A549 (cell line): Measurements from ENCODE around the gene TACC2.

Experiments used
- EP300 ChIP-seq, 2 experiments: fragments of >200 bp; sonication (Bioruptor Twin); formaldehyde crosslinking; IDR thresholded peaks; 2 replicates in 1 of 2; 3 replicates in 1 of 2; pipeline ENCODE4 v1.6.1; 2016 to 2017
- HOXA7 ChIP-seq: fragments of 250-450 bp; sonication (Bioruptor Pico); IDR thresholded peaks from 2 replicates; pipeline ENCODE4 v1.5.0; 2020; ENCODE audit warnings: mild to moderate bottlenecking, moderate library complexity
- MAFK ChIP-seq: fragments of 450-650 bp; IDR thresholded peaks from 2 replicates; pipeline ENCODE4 v1.6.1; 2014; ENCODE audit not compliant: partially characterized antibody
- MYC ChIP-seq: IDR thresholded peaks from 2 replicates; pipeline ENCODE4 v1.6.1; 2012; ENCODE audit warnings: mild to moderate bottlenecking, inconsistent platforms, low read length, improper control_type of control experiment, borderline replicate concordance
- POLR2A ChIP-seq: IDR thresholded peaks from 2 replicates; pipeline ENCODE4 v1.6.1; 2012; ENCODE audit warnings: mild to moderate bottlenecking, low read length
- SMC3 ChIP-seq: fragments of >200 bp; sonication (Bioruptor Twin); formaldehyde crosslinking; IDR thresholded peaks from 3 replicates; pipeline ENCODE4 v1.6.1; 2018; ENCODE audit warnings: inconsistent platforms
- TFCP2L1 ChIP-seq: fragments of 250-450 bp; sonication (Bioruptor Pico); IDR thresholded peaks from 2 replicates; pipeline ENCODE4 v1.5.0; 2021; ENCODE audit warnings: mild to moderate bottlenecking
- ZFP36 ChIP-seq: fragments of 450-650 bp; IDR thresholded peaks from 2 replicates; pipeline ENCODE4 v1.6.1; 2014; ENCODE audit warnings: borderline replicate concordance; ENCODE audit not compliant: partially characterized antibody
- TF ChIP-seq, protein P1 (sequence below): fragments of >200 bp; sonication (Bioruptor Twin); formaldehyde crosslinking; IDR thresholded peaks from 3 replicates; pipeline ENCODE4 v1.5.1; 2016
- TF ChIP-seq, protein P2 (sequence below): fragments of 450-650 bp; IDR thresholded peaks from 2 replicates; pipeline ENCODE4 v1.6.1; 2014; ENCODE audit warnings: antibody characterized with exemption
- TF ChIP-seq, protein P3 (sequence below): fragments of 200-600 bp; sonication (generic); IDR thresholded peaks from 2 replicates; pipeline ENCODE4 v1.6.1; 2016; ENCODE audit warnings: antibody characterized with exemption, mild to moderate bottlenecking, moderate library complexity

DNA sequence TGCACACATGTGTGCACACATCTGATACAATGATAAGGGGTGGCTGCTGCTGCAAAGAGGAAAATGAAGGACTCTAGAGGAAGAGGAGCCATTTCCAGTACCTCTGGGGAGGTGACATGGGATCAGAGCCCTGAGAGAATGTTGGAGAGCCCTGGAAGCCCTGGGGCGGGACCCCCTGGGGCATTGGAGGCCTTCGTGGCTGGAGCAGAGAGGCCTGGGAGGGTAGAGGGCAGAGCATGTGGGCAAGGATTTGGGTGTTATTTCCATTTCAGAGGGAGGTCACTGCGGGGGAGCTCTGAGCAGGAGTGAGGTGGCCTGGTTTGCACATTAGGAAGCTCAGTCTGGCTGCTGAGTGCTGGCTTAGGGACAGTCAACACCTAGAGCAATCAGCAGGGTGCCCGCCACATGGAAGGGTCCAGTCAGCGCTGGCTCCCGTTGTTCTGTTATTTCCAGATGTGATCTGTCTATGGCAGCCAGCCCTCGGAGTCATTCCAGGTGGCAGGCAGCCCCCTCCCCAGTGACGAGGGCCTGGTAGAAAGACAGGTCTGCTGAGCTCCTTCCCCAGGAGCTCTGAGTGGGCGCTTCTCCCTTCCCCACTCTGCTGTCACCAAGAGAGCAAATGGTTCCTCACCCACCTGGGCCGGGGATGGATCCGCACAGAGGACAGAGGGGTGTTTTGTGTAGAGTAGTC lies 258.0 kb downstream of the TACC2 start:
- TF ChIP-seq HOXA7 (no peak), SMC3 (no peak), MAFK (no peak), MYC (no peak), TFCP2L1 (CRISPR knock-in tag) (no peak), ZFP36 (no peak), EP300 (IDR thresholded peaks at IDR 0.05) (no peak), POLR2A (no peak)
- TF ChIP-seq, protein P1, sequence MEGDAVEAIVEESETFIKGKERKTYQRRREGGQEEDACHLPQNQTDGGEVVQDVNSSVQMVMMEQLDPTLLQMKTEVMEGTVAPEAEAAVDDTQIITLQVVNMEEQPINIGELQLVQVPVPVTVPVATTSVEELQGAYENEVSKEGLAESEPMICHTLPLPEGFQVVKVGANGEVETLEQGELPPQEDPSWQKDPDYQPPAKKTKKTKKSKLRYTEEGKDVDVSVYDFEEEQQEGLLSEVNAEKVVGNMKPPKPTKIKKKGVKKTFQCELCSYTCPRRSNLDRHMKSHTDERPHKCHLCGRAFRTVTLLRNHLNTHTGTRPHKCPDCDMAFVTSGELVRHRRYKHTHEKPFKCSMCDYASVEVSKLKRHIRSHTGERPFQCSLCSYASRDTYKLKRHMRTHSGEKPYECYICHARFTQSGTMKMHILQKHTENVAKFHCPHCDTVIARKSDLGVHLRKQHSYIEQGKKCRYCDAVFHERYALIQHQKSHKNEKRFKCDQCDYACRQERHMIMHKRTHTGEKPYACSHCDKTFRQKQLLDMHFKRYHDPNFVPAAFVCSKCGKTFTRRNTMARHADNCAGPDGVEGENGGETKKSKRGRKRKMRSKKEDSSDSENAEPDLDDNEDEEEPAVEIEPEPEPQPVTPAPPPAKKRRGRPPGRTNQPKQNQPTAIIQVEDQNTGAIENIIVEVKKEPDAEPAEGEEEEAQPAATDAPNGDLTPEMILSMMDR, result no peak
- TF ChIP-seq, protein P2, sequence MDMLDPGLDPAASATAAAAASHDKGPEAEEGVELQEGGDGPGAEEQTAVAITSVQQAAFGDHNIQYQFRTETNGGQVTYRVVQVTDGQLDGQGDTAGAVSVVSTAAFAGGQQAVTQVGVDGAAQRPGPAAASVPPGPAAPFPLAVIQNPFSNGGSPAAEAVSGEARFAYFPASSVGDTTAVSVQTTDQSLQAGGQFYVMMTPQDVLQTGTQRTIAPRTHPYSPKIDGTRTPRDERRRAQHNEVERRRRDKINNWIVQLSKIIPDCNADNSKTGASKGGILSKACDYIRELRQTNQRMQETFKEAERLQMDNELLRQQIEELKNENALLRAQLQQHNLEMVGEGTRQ, result no peak
- TF ChIP-seq, protein P3, sequence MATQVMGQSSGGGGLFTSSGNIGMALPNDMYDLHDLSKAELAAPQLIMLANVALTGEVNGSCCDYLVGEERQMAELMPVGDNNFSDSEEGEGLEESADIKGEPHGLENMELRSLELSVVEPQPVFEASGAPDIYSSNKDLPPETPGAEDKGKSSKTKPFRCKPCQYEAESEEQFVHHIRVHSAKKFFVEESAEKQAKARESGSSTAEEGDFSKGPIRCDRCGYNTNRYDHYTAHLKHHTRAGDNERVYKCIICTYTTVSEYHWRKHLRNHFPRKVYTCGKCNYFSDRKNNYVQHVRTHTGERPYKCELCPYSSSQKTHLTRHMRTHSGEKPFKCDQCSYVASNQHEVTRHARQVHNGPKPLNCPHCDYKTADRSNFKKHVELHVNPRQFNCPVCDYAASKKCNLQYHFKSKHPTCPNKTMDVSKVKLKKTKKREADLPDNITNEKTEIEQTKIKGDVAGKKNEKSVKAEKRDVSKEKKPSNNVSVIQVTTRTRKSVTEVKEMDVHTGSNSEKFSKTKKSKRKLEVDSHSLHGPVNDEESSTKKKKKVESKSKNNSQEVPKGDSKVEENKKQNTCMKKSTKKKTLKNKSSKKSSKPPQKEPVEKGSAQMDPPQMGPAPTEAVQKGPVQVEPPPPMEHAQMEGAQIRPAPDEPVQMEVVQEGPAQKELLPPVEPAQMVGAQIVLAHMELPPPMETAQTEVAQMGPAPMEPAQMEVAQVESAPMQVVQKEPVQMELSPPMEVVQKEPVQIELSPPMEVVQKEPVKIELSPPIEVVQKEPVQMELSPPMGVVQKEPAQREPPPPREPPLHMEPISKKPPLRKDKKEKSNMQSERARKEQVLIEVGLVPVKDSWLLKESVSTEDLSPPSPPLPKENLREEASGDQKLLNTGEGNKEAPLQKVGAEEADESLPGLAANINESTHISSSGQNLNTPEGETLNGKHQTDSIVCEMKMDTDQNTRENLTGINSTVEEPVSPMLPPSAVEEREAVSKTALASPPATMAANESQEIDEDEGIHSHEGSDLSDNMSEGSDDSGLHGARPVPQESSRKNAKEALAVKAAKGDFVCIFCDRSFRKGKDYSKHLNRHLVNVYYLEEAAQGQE, result no peak
